Lower leg skin (tissue), 4 donors: ENCODE results near the gene TBC1D25. TPM values are rescaled to one million over a fixed set of nuclear protein-coding genes. Genes with fewer than 3 reads are reported as not detected.

ENCODE experiments used
- DNase-seq, 2 donors: peaks; one replicate each; pipeline ENCODE4 v3.0.0-alpha.2; 2019; ENCODE audit warnings: low spot score in 2 of 2
- H3K4me3 ChIP-seq: fragments of 200-600 bp; sonication (generic); 2 replicates; pipeline ENCODE4 v1.5.1; 2017; ENCODE audit warnings: mild to moderate bottlenecking, low read depth; ENCODE audit not compliant: poor library complexity, severe bottlenecking
- POLR2A ChIP-seq, 2 donors: fragments of 450-650 bp; IDR thresholded peaks; one replicate each; pipeline ENCODE4 v1.6.1; 2016 to 2017; ENCODE audit warnings: antibody characterized with exemption in 2 of 2, mild to moderate bottlenecking in 1 of 2, moderate library complexity in 1 of 2
- WGBS, 2 donors: methylation state at CpG; one replicate each; pipeline ENCODE4 v1.1.5; 2018; 5-methylcytosine and 5-hydroxymethylcytosine counted together
- intact Hi-C: fragments of 100-400 bp; cut with DNase I; formaldehyde crosslinking; loops from one replicate; pipeline ENCODE4 v1.15.0; 2023; ENCODE audit warnings: low total_unique reads
- total RNA-seq, 4 donors: library from RNA; depleted of rRNA; stranded (reverse); fragments of >200 nt; gene quantifications; one replicate each; pipeline ENCODE4 v1.1.0, GENCODE V29; 2016
- TF ChIP-seq, protein P1 (sequence below), 3 donors: fragments of 450-650 bp; IDR thresholded peaks; one replicate each; pipeline ENCODE4 v1.5.1; 2016; ENCODE audit warnings: antibody characterized with exemption in 3 of 3, mild to moderate bottlenecking in 3 of 3, moderate library complexity in 2 of 3

Gene TBC1D25
- total RNA-seq, 4 donors from 2014 or later = 11.6 to 43.8 (median 16.2) TPM

- intact Hi-C loops = no loop called here
- H3K4me3 ChIP-seq = no peak overlapping the region
- TF ChIP-seq POLR2A (IDR thresholded peaks at IDR 0.05) = no peak
- TF ChIP-seq, protein P1, sequence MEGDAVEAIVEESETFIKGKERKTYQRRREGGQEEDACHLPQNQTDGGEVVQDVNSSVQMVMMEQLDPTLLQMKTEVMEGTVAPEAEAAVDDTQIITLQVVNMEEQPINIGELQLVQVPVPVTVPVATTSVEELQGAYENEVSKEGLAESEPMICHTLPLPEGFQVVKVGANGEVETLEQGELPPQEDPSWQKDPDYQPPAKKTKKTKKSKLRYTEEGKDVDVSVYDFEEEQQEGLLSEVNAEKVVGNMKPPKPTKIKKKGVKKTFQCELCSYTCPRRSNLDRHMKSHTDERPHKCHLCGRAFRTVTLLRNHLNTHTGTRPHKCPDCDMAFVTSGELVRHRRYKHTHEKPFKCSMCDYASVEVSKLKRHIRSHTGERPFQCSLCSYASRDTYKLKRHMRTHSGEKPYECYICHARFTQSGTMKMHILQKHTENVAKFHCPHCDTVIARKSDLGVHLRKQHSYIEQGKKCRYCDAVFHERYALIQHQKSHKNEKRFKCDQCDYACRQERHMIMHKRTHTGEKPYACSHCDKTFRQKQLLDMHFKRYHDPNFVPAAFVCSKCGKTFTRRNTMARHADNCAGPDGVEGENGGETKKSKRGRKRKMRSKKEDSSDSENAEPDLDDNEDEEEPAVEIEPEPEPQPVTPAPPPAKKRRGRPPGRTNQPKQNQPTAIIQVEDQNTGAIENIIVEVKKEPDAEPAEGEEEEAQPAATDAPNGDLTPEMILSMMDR (IDR thresholded peaks at IDR 0.05) = no peak
- WGBS, 2 donors = 73 to 84% methylated on average over 5 of the region's 5 CpGs
- no peak for DNase-seq
These were observed 32.3 kb upstream of the TBC1D25 start for GRCh38 chrX:48507246-48507645.

GRCh38 chrX:48508400-48509244 lies 30.9 kb upstream of the TBC1D25 start, which contains the start of gene PORCN:
PORCN (plus strand) TSS chrX:48508992; CDS start chrX:48509821, 829 bp downstream.
- no peak for TF ChIP-seq POLR2A (IDR thresholded peaks at IDR 0.05)
- TF ChIP-seq, protein P1 (IDR thresholded peaks at IDR 0.05) = no peak
- intact Hi-C loops = no loop called here
- DNase-seq = peak; percentile 72 to 96
- peak within 1 kb of the TSS; percentile 45 for H3K4me3 ChIP-seq
- 1 to 41% methylated on average over 28 to 63 of the region's 65 CpGs for WGBS, 2 donors

GRCh38 chrX:48509245-48509590 lies 30.3 kb upstream of the TBC1D25 start:
- 0 to 41% methylated on average over 7 to 15 of the region's 16 CpGs for WGBS, 2 donors
- TF ChIP-seq POLR2A (IDR thresholded peaks at IDR 0.05) = no peak
- TF ChIP-seq, protein P1 (IDR thresholded peaks at IDR 0.05) = no peak
- peak overlapping the region; percentile 45 for H3K4me3 ChIP-seq
- intact Hi-C loops = no loop called here
- no peak for DNase-seq

DNA sequence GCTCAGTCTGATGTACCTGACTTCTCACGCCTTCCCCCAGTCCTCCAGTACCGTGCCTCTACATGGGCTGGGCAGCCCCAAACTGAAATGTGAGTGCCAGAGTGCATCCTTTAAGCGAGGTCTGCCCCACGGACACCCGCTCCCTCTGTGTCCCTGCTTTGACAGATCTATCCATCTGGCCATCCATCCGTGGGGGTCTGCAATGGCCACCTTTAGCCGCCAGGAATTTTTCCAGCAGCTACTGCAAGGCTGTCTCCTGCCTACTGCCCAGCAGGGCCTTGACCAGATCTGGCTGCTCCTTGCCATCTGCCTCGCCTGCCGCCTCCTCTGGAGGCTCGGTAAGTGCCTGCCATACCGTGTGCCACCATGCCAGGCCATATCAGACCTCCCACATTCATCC lies 29.9 kb upstream of the TBC1D25 start:
- no peak overlapping the region for H3K4me3 ChIP-seq
- intact Hi-C loops = no loop called here
- TF ChIP-seq, protein P1 (IDR thresholded peaks at IDR 0.05) = no peak
- no peak for TF ChIP-seq POLR2A (IDR thresholded peaks at IDR 0.05)
- DNase-seq = no peak
- WGBS, 2 donors = 42 to 66% methylated on average over 10 to 11 of the region's 11 CpGs

DNA sequence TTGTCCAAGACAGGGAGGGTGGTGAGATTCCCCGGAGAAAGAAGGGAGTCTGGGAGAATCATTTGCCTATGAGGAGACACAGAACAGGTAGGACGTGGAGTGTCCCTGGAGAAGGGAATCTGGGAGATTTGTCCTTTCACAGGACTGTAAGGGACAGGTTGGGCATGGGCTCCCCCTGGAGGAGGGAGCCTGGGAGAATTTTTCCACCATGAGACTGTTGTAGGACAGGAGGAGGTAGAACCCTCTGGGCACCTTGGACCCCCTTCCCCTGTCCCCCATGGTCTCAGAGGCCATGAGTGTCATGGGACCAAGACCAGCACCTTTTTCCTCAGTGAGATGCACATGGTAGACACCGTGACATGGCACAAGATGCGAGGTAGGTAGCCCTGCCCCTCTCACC lies 28.0 kb upstream of the TBC1D25 start:
- WGBS, 2 donors = 64 to 90% methylated on average over 2 to 4 of the region's 4 CpGs
- intact Hi-C loops = no loop called here
- TF ChIP-seq, protein P1 (IDR thresholded peaks at IDR 0.05) = no peak
- no peak for TF ChIP-seq POLR2A (IDR thresholded peaks at IDR 0.05)
- no peak overlapping the region for H3K4me3 ChIP-seq
- DNase-seq = no peak
